PFSK-1 (cell line): ENCODE results near the gene TRHDE.

Experiments
- FOXP2 ChIP-seq: optimal IDR thresholded peaks from 2 replicates; pipeline ENCODE3; 2011; ENCODE audit warnings: borderline replicate concordance, control low read depth, inconsistent platforms; ENCODE audit not compliant: insufficient read depth; ENCODE audit errors: extremely low read length, extremely low read depth
- POLR2AphosphoS5 ChIP-seq: IDR thresholded peaks from 2 replicates; pipeline ENCODE4 v1.6.1; 2012; ENCODE audit warnings: low read depth, mild to moderate bottlenecking, control low read depth, low read length, moderate library complexity
- REST ChIP-seq, 2 experiments: IDR thresholded peaks; 2 replicates each; pipeline versions ENCODE4 v1.6.1 to v1.8.0; 2011 to 2012; ENCODE audit warnings: low read depth in 2 of 2, low read length in 2 of 2, control low read depth in 1 of 2, inconsistent platforms in 1 of 2, mild to moderate bottlenecking in 1 of 2, moderate library complexity in 1 of 2; ENCODE audit not compliant: insufficient read depth in 1 of 2
- SIN3A ChIP-seq: IDR thresholded peaks from 2 replicates; pipeline ENCODE4 v1.6.1; 2012; ENCODE audit warnings: mild to moderate bottlenecking, low read length, moderate library complexity, borderline replicate concordance; ENCODE audit not compliant: insufficient read depth
- TAF1 ChIP-seq: IDR thresholded peaks from 2 replicates; pipeline ENCODE4 v1.6.1; 2012; ENCODE audit warnings: low read length, control low read depth, borderline replicate concordance; ENCODE audit not compliant: insufficient read depth

DNA sequence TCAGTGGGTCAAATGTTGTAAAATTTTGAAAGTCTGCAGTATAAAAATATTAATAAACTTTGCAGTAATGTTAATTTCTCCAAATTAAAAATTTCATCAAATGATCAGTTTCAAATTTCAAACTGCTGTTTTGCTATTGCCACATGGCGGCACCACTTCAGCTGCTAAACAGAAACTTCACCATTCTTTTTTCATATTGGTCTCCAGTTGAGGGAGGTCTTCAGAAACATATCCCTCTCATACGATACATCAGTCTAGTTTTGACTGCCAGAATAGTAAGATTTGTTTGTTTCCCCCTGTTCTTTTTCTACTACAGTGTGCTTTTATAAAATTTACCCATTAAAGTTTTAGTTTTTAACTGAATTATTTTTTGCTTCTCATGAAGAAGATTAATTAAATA, 4.2 kb upstream of the TRHDE start:
- TF ChIP-seq REST (IDR thresholded peaks at IDR 0.05; ENCODE audit: insufficient read depth in 1 of 2, low read depth in 2 of 2, low read length in 2 of 2) (no peak), TAF1 (no peak), POLR2AphosphoS5 (no peak), SIN3A (no peak), FOXP2 (no peak)
